ENCODE measurements around the gene CLIC4. TPM values are rescaled to one million over a fixed set of nuclear protein-coding genes. Genes with fewer than 3 reads are reported as not detected.

CLIC4 gene
- polyA plus RNA-seq, 3 donors = 9.7 to 38.1 (median 24.6) TPM

GRCh38 chr1:24878045-24878444 lies 132.8 kb downstream of the CLIC4 start:
- Histone ChIP-seq H3K4me1 (ENCODE audit: control insufficient read depth in 1 of 2, insufficient read depth in 2 of 2, low read length in 2 of 2) (peaks cover under 1% of the 10 kb centered on the region in 2 donors), H3K4me3 (replicated peaks in 1 of 3; ENCODE audit: low read depth in 2 of 3, low read length in 3 of 3) (no peak overlapping the region), H3K27ac (ENCODE audit: low read depth in 1 of 2, low read length in 2 of 2) (no peak overlapping the region), H3K36me3 (replicated peaks in 1 of 2; ENCODE audit: control insufficient read depth in 1 of 2, insufficient read depth in 2 of 2, low read length in 2 of 2) (no peaks in the 10 kb centered on the region), H4K20me1 (ENCODE audit: insufficient read depth, low read length) (no peaks in the 10 kb centered on the region), H3K9me3 (replicated peaks in 1 of 2; ENCODE audit: control insufficient read depth in 1 of 2, insufficient read depth in 1 of 2, low read length in 2 of 2) (no peaks in the 10 kb centered on the region), H2AFZ (ENCODE audit: insufficient read depth, low read depth, low read length, poor library complexity, severe bottlenecking) (no peak overlapping the region), H3K9ac (ENCODE audit: insufficient read depth, low read length, poor library complexity, severe bottlenecking) (no peak overlapping the region), H3K4me2 (replicated peaks; ENCODE audit: extremely low read depth, low read length, poor library complexity, severe bottlenecking) (no peak overlapping the region), H3K27me3 (ENCODE audit: control insufficient read depth in 2 of 2, insufficient read depth in 2 of 2, low read length in 2 of 2) (no peaks in the 10 kb centered on the region), H3K79me2 (ENCODE audit: insufficient read depth, low read length) (no peaks in the 10 kb centered on the region)
- intact Hi-C loops (cut with micrococcal nuclease) = no loop called here
- Mint-ChIP-seq H3K9me3 (peaks cover 0 to 8% (median 4%) of the 10 kb centered on the region in 7 donors), H3K4me1 (peaks cover under 1% of the 10 kb centered on the region), H3K27me3 (ENCODE audit: low read depth in 3 of 3) (peaks cover 5 to 12% (median 6%) of the 10 kb centered on the region in 3 donors), H3K27ac (no peak overlapping the region), H3K36me3 (no peaks in the 10 kb centered on the region), H3K4me3 (no peak overlapping the region)
- TF ChIP-seq CTCF (IDR thresholded peaks at IDR 0.05) = no peak
- no peak for DNase-seq
- no CpG with 5 or more reads among the region's 6 CpGs for WGBS (ENCODE audit: insufficient coverage)

DNA sequence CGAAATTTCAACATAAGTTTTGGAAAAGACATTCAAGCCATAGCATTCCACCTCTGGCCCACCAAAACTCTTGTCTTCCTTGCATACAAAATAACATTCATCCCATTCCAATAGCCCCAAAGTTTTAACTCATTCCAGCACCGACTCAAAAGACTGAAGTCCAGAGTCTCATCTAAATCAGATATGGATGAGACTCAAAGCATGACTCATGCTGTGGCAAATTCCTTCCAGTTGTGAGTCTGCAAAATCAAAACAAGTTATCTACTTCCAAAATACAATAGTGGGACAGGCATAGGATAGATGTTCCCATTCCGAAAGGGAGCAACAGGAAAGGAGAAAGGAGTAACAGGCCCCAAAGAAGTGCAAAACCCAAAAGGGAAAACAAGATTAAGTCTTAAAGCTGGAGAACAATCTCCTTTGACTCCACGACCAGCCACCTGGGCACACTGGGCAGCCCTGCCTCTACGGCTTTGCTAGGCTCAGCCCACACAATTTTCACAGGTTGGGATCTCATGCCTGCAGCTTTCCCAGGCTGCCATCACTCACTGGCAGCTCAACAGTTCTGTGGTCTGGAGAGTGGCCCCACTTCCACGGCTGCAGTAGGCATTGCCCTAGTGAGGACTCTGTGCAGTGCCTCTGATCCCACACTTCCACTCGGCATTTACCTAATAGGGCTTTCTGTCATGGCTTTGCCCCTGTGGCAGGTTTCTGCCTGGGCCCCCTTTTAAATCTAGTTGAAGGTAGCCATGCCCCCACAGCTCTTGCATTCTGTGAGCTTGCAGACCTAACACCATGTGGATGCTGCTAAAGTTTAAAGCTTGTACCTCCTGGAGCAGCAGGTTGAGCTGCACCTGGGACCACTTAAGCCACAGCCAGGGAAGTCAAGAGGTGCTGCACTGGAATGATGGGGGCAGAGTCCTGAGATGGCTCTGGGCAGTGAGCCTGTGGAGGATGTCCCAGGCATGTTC lies 133.8 kb downstream of the CLIC4 start:
- Histone ChIP-seq H2AFZ (ENCODE audit: insufficient read depth, low read depth, low read length, poor library complexity, severe bottlenecking) (no peak overlapping the region), H3K79me2 (ENCODE audit: insufficient read depth, low read length) (no peaks in the 10 kb centered on the region), H3K4me3 (replicated peaks in 1 of 3; ENCODE audit: low read depth in 2 of 3, low read length in 3 of 3) (no peak overlapping the region), H3K9me3 (replicated peaks in 1 of 2; ENCODE audit: control insufficient read depth in 1 of 2, insufficient read depth in 1 of 2, low read length in 2 of 2) (no peaks in the 10 kb centered on the region), H3K4me1 (ENCODE audit: control insufficient read depth in 1 of 2, insufficient read depth in 2 of 2, low read length in 2 of 2) (no peaks in the 10 kb centered on the region), H3K4me2 (replicated peaks; ENCODE audit: extremely low read depth, low read length, poor library complexity, severe bottlenecking) (no peak overlapping the region), H3K36me3 (replicated peaks in 1 of 2; ENCODE audit: control insufficient read depth in 1 of 2, insufficient read depth in 2 of 2, low read length in 2 of 2) (no peaks in the 10 kb centered on the region), H3K27ac (ENCODE audit: low read depth in 1 of 2, low read length in 2 of 2) (no peak overlapping the region), H4K20me1 (ENCODE audit: insufficient read depth, low read length) (no peaks in the 10 kb centered on the region), H3K27me3 (ENCODE audit: control insufficient read depth in 2 of 2, insufficient read depth in 2 of 2, low read length in 2 of 2) (no peaks in the 10 kb centered on the region), H3K9ac (ENCODE audit: insufficient read depth, low read length, poor library complexity, severe bottlenecking) (no peak overlapping the region)
- peaks cover 2 to 8% (median 6%) of the 10 kb centered on the region in 3 donors for H3K27me3 Mint-ChIP-seq (ENCODE audit: low read depth in 3 of 3)
- no peaks in the 10 kb centered on the region for H3K4me1 Mint-ChIP-seq
- WGBS (ENCODE audit: insufficient coverage) = 90% methylated on average over 7 of the region's 7 CpGs
- DNase-seq = no peak
- TF ChIP-seq CTCF (IDR thresholded peaks at IDR 0.05) = no peak
- H3K27ac Mint-ChIP-seq = no peak overlapping the region
- H3K9me3 Mint-ChIP-seq = peaks cover 0 to 13% (median 8%) of the 10 kb centered on the region in 7 donors
- intact Hi-C loops (cut with micrococcal nuclease) = no loop called here
- no peak overlapping the region for H3K4me3 Mint-ChIP-seq
- H3K36me3 Mint-ChIP-seq = no peaks in the 10 kb centered on the region
